Midbrain (tissue), 1 donor: ENCODE data around the gene STK4.
"Not testable (repeated sequence)": the region's sequence is repeated elsewhere in the genome, so short reads cannot be mapped to it uniquely, and the experiment has no call there.

Experiments
- DNase-seq: peaks from one replicate; lab custom pipeline; 2025; lab: John Stamatoyannopoulos, UW

The STK4 gene

GRCh38 chr20:44983093-44983674 lies 16.9 kb downstream of the STK4 start:
- no peak for DNase-seq

GRCh38 chr20:44988631-44989171 lies 22.4 kb downstream of the STK4 start:
- no peak for DNase-seq

- no peak for DNase-seq
Measured at GRCh38 chr20:44990425-44990824, 24.1 kb downstream of the STK4 start.

GRCh38 chr20:44990957-44991356 lies 24.6 kb downstream of the STK4 start:
- no peak for DNase-seq

GRCh38 chr20:44993343-44993742 lies 27.0 kb downstream of the STK4 start:
- no peak for DNase-seq

GRCh38 chr20:44997171-44997570 lies 30.9 kb downstream of the STK4 start:
- no peak for DNase-seq

GRCh38 chr20:44997668-44998067 lies 31.4 kb downstream of the STK4 start:
- no peak for DNase-seq

GRCh38 chr20:45008521-45009049 lies 42.3 kb downstream of the STK4 start:
- DNase-seq, result no peak

GRCh38 chr20:45010399-45010828 lies 44.1 kb downstream of the STK4 start:
- DNase-seq, result no peak

GRCh38 chr20:45011108-45011526 lies 44.8 kb downstream of the STK4 start:
- DNase-seq, result peak; percentile 80

- no peak for DNase-seq
Measured at GRCh38 chr20:45012682-45013302, 46.5 kb downstream of the STK4 start.

- DNase-seq, result not testable (repeated sequence)
Measured at GRCh38 chr20:45014131-45014530, 47.8 kb downstream of the STK4 start.

GRCh38 chr20:45014671-45015415 lies 48.5 kb downstream of the STK4 start:
- DNase-seq, result no peak

- DNase-seq, result no peak
Measured at GRCh38 chr20:45016089-45016671, 49.9 kb downstream of the STK4 start.

- no peak for DNase-seq
Measured at GRCh38 chr20:45017281-45017680, 51.0 kb downstream of the STK4 start.

GRCh38 chr20:45017857-45018256 lies 51.5 kb downstream of the STK4 start:
- no peak for DNase-seq

- peak; percentile 18 for DNase-seq
Measured at GRCh38 chr20:45019027-45019761, 52.9 kb downstream of the STK4 start.

GRCh38 chr20:45019762-45020123 lies 53.4 kb downstream of the STK4 start:
- no peak for DNase-seq

- DNase-seq, result no peak
Measured at GRCh38 chr20:45020236-45020886, 54.0 kb downstream of the STK4 start.

- no peak for DNase-seq
Measured at GRCh38 chr20:45021631-45022030, 55.3 kb downstream of the STK4 start.

- not testable (repeated sequence) for DNase-seq
Measured at GRCh38 chr20:45023140-45023539, 56.8 kb downstream of the STK4 start.
